Adrenal gland (tissue), 12 donors: Measurements from ENCODE around the gene GPR146. TPM values are rescaled to one million over a fixed set of nuclear protein-coding genes. Genes with fewer than 3 reads are reported as not detected.

ENCODE experiments used
- DNase-seq, 7 donors: peaks; one replicate each; pipeline ENCODE4 v3.0.0-alpha.2; 2019 to 2020
- H3K27ac ChIP-seq, 5 donors: fragments of 200-600 bp; sonication (generic) in 4 of 5; 1 replicate in 3 of 5; 2 replicates in 2 of 5; pipeline versions ENCODE4 v1.5.1 to v1.8.0; 2016 to 2020; ENCODE audit warnings: mild to moderate bottlenecking in 1 of 5
- H3K27me3 ChIP-seq: fragments of 200-600 bp; 2 replicates; pipeline ENCODE4 v1.8.0; 2021
- H3K36me3 ChIP-seq, 2 donors: fragments of 200-600 bp; replicated peaks in 1 of 2; 1 replicate in 1 of 2; 2 replicates in 1 of 2; pipeline versions ENCODE4 v1.5.1 to v1.8.0; 2018 to 2022
- H3K4me1 ChIP-seq, 2 donors: fragments of 200-600 bp; replicated peaks in 1 of 2; 1 replicate in 1 of 2; 2 replicates in 1 of 2; pipeline versions ENCODE4 v1.5.1 to v1.8.0; 2018 to 2021
- H3K4me3 ChIP-seq, 4 donors: fragments of 200-600 bp; sonication (generic) in 3 of 4; one replicate each; pipeline ENCODE4 v1.5.1; 2016 to 2018
- H3K9me3 ChIP-seq, 3 donors: fragments of 200-600 bp; sonication (generic) in 1 of 3; replicated peaks in 1 of 3; 1 replicate in 2 of 3; 2 replicates in 1 of 3; pipeline versions ENCODE4 v1.5.1 to v1.8.0; 2016 to 2021
- CTCF ChIP-seq, 6 experiments: fragments of 450-650 bp in 4 of 6; fragments of 200-600 bp in 2 of 6; sonication (generic) in 1 of 6; IDR thresholded peaks; 1 replicate in 5 of 6; 2 replicates in 1 of 6; pipeline versions ENCODE4 v1.5.1 to v1.8.0; 2016 to 2021; ENCODE audit warnings: antibody characterized with exemption in 6 of 6, mild to moderate bottlenecking in 2 of 6, moderate library complexity in 1 of 6
- POLR2A ChIP-seq, 2 donors: fragments of 450-650 bp; IDR thresholded peaks; one replicate each; pipeline ENCODE4 v1.6.1; 2017; ENCODE audit warnings: antibody characterized with exemption in 2 of 2, mild to moderate bottlenecking in 2 of 2, moderate library complexity in 1 of 2
- WGBS, 4 donors: extraction: QIAGEN DNeasy Blood & Tissue Kit in 2 of 4; methylation state at CpG; one replicate each; pipeline versions ENCODE4 v1.1.5 to v1.1.7; 2013 to 2017; 5-methylcytosine and 5-hydroxymethylcytosine counted together
- intact Hi-C, 2 donors: fragments of 100-400 bp; cut with DNase I; formaldehyde crosslinking; loops; one replicate each; pipeline versions ENCODE4 v1.14.1 to v1.15.0; 2022 to 2023
- polyA plus RNA-seq, 3 donors: library from polyadenylated mRNA; stranded (reverse); fragments of 200-250 nt in 2 of 3; fragments of 350-450 nt in 1 of 3; fragmentation: Illumina TruSeq in 1 of 3; extraction: RNeasy Lipid Tissue Mini Kit (QIAGEN cat#74804) in 1 of 3; gene quantifications; one replicate each; pipeline ENCODE4 v1.2.3, GENCODE V29; 2013 to 2014
- total RNA-seq, 9 donors: library from RNA; depleted of rRNA in 4 of 9; stranded (reverse); fragments of >200 nt in 4 of 9; fragments of 120-200 nt in 1 of 9; fragmentation: NEBNext Ultra II Directional in 1 of 9; extraction: Animal tissue kit (Norgen Biotek cat#: 25700) in 1 of 9; gene quantifications; one replicate each; pipeline versions ENCODE4 v1.1.0 to v1.2.4, GENCODE V29; 2013 to 2023
- donor health status: healthy with polysubstance abuse.
- donor health status: Bipolar disorder and iron deficiency.
- donor health status: DM: yes; HTN: yes; CAD: no.
- donor health status: DM: no; HTN: no; CAD: no.
- donor health status: DM: no; HTN: no; CAD: no.
- donor health status: DM: yes; HTN: yes; CAD: no.

GPR146 gene
- total and polyA plus RNA-seq, 12 donors = 0.90 to 17.3 (median 8.7) TPM

GRCh38 chr7:1052031-1052818, 7.9 kb downstream of the GPR146 start:
- peak overlapping the region in 3 of 5 donors; percentile 35 to 88 (median 73) for H3K27ac ChIP-seq
- H3K9me3 ChIP-seq = no peaks in the 10 kb centered on the region
- intact Hi-C loops = no loop called here
- no peak overlapping the region for H3K4me3 ChIP-seq
- H3K27me3 ChIP-seq = no peaks in the 10 kb centered on the region
- DNase-seq = no peak
- peaks cover 0 to 56% of the 10 kb centered on the region in 2 donors for H3K4me1 ChIP-seq
- TF ChIP-seq POLR2A (IDR thresholded peaks at IDR 0.05) (no peak), CTCF (IDR thresholded peaks at IDR 0.05) (no peak)
- WGBS, 4 donors = 64 to 78% (median 72%) methylated on average over 8 to 20 of the region's 20 CpGs
- no peaks in the 10 kb centered on the region for H3K36me3 ChIP-seq

GRCh38 chr7:1053002-1053411, 8.7 kb downstream of the GPR146 start:
- Histone ChIP-seq H3K4me1 (peaks cover 0 to 56% of the 10 kb centered on the region in 2 donors), H3K27ac (peak overlapping the region in 3 of 5 donors; percentile 3 to 88 (median 73))
- TF ChIP-seq CTCF (IDR thresholded peaks at IDR 0.05) (no peak), POLR2A (IDR thresholded peaks at IDR 0.05) (no peak)

DNA sequence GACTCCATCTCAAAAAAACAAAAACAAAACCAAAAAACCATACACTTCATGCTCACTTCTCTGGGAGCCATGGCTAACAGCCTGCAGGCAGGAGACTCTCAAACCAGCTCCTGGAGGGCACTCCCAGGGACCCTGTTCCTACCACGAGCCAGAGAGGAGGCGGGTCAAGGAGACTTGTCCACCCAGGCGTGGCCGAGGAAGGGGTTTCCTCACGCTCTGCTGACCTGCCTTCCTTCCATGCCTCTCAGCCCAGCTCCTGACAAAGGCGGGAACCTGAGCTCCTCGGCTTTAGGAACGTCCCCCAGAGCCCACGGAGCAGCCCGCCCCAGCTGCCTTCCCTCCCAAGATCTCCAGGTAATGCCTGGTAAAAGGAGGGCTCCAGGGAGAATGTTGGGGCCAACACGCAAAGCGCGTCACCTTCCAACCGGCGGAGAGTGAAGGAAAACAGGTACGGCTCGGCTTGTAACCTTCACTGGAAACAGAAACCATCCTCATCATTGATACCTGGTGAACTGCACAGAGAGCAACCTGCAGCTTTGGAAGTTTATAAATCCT, 9.5 kb downstream of the GPR146 start:
- intact Hi-C loops = no loop called here
- 87 to 94% (median 88%) methylated on average over 17 of the region's 17 CpGs for WGBS, 4 donors
- H3K27me3 ChIP-seq = no peaks in the 10 kb centered on the region
- H3K27ac ChIP-seq = peak overlapping the region in 2 of 5 donors; percentile 73 to 88
- TF ChIP-seq CTCF (IDR thresholded peaks at IDR 0.05) (no peak), POLR2A (IDR thresholded peaks at IDR 0.05) (no peak)
- H3K9me3 ChIP-seq = no peaks in the 10 kb centered on the region
- peaks cover 0 to 47% of the 10 kb centered on the region in 2 donors for H3K4me1 ChIP-seq
- H3K36me3 ChIP-seq = no peaks in the 10 kb centered on the region
- no peak for DNase-seq
- no peak overlapping the region for H3K4me3 ChIP-seq

More at GRCh38 chr7:1053002-1053411, 8.7 kb downstream of the GPR146 start:
- H3K36me3 ChIP-seq = no peaks in the 10 kb centered on the region
- no peaks in the 10 kb centered on the region for H3K9me3 ChIP-seq
- no peaks in the 10 kb centered on the region for H3K27me3 ChIP-seq
- intact Hi-C loops = no loop called here
- no peak overlapping the region for H3K4me3 ChIP-seq
- WGBS, 4 donors = 54 to 86% (median 78%) methylated on average over 9 to 17 of the region's 17 CpGs
- DNase-seq = peak in 4 of 7 donors; percentile 42 to 55 (median 48)

DNA sequence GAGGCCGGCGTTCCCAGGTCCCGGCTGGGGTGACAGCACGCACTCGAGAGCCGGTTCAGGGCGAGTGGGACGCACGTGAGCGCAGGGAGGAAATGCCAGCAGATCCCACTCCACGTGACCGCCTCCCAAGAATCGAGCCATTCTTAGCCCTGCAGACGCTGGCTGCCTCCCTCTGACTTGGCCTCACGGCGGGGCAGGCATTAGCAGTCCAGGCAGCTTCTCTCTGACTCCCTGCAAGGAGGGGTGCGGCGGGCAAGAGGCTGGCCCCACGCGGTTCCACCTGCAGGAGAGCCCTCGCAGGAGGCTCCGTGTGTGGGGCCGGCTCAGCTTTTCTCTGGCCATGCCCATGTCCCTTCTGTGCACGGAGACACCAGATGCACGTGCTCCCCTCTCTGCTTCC, 10.1 kb downstream of the GPR146 start:
- no peak for DNase-seq
- intact Hi-C loops = no loop called here
- Histone ChIP-seq H3K4me3 (no peak overlapping the region), H3K9me3 (no peaks in the 10 kb centered on the region), H3K4me1 (peaks cover 0 to 42% of the 10 kb centered on the region in 2 donors), H3K27me3 (no peaks in the 10 kb centered on the region), H3K27ac (peak overlapping the region in 2 of 5 donors; percentile 73 to 88), H3K36me3 (no peaks in the 10 kb centered on the region)
- TF ChIP-seq CTCF (IDR thresholded peaks at IDR 0.05) (no peak), POLR2A (IDR thresholded peaks at IDR 0.05) (no peak)
- 71 to 82% (median 75%) methylated on average over 16 to 25 of the region's 25 CpGs for WGBS, 4 donors
